KOPT-K1 (cell line): Measurements from ENCODE around the gene FXYD6.

Experiments used
- H3K27ac ChIP-seq: fragments of 200-600 bp; sonication (generic); 2 replicates; pipeline ENCODE4 v1.5.1; 2016; ENCODE audit warnings: antibody characterized with exemption, mild to moderate bottlenecking, low read depth, low read length; ENCODE audit not compliant: poor library complexity, severe bottlenecking
- H3K36me3 ChIP-seq: fragments of 200-600 bp; sonication (generic); 2 replicates; pipeline ENCODE4 v1.5.1; 2017; ENCODE audit warnings: antibody characterized with exemption, mild to moderate bottlenecking, low read length, moderate library complexity; ENCODE audit not compliant: insufficient read depth
- H3K9me3 ChIP-seq: fragments of 200-600 bp; sonication (generic); 2 replicates; pipeline ENCODE4 v1.5.1; 2017; ENCODE audit warnings: antibody characterized with exemption, low read length, mild to moderate bottlenecking; ENCODE audit not compliant: insufficient read depth, poor library complexity, severe bottlenecking

Gene FXYD6

GRCh38 chr11:117905524-117905923 lies 29.1 kb upstream of the FXYD6 start:
- Histone ChIP-seq H3K27ac (no peak overlapping the region), H3K9me3 (no peaks in the 10 kb centered on the region), H3K36me3 (no peaks in the 10 kb centered on the region)

DNA sequence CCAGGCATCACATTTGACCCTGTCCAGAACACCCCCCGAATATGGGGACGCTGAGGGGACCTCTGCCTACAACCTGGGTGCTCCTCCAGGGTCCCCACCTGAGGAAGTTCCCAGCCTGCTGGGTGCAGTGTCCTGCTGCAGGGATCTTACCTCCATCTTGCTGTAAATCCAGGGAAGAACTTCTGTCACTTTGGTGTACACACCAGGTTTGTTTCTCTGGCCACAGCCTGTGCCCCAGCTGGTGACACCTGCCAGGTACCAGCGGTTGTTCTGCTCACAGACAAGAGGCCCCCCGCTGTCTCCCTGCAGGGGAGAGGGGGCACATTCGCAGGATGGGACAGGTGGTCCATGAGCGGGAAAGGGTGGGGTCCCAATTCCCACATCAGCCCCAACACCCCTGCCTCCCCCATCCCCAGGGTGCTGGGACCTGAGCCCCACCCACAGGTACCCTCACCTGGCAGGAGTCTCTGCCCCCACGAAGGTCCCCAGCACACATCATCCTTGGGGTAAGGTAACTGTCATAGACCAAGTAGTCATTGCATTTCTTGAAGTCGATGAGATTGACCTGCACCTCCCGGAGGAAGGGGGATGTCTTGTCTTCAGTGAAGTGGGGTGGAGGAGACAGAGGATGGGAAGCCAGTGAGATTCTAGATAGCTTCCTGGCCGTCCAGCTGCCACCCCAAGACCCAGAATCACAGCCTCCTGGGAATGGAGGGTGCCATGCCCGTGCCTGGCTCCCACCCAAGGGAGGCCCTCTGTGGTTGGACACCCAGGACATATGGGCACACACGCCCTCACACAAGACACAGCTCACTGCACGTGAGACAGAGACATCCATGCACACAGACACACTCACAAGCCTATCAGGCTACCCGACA lies 27.3 kb upstream of the FXYD6 start:
- Histone ChIP-seq H3K27ac (no peak overlapping the region), H3K36me3 (no peaks in the 10 kb centered on the region), H3K9me3 (no peaks in the 10 kb centered on the region)

- no peaks in the 10 kb centered on the region for H3K9me3 ChIP-seq
- no peaks in the 10 kb centered on the region for H3K36me3 ChIP-seq
- H3K27ac ChIP-seq: no peak overlapping the region
These were observed 25.8 kb upstream of the FXYD6 start for GRCh38 chr11:117902001-117902845.

DNA sequence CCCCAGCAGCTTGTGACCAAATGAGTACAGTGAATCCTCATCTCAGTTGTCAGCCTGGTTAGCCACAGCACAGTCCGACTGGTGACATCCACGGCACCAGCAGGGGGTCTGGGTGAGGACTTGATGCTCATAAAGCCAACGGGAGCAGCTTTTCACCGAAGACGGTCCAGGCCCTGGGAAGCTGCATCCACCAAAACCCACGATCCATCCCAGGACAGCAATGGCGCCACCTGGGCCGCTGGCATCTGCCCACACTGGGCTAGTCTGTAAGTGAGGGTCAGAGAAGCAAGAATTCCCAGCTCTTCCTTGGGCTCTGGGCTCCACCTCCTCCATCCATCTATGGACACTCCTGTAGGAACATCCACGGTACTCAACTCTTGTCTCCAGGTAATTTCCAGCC lies 25.1 kb upstream of the FXYD6 start:
- H3K9me3 ChIP-seq: no peaks in the 10 kb centered on the region
- H3K27ac ChIP-seq: no peak overlapping the region
- no peaks in the 10 kb centered on the region for H3K36me3 ChIP-seq

- no peaks in the 10 kb centered on the region for H3K36me3 ChIP-seq
- no peaks in the 10 kb centered on the region for H3K9me3 ChIP-seq
- no peak overlapping the region for H3K27ac ChIP-seq
These were observed 24.4 kb upstream of the FXYD6 start for GRCh38 chr11:117900720-117901440.

DNA sequence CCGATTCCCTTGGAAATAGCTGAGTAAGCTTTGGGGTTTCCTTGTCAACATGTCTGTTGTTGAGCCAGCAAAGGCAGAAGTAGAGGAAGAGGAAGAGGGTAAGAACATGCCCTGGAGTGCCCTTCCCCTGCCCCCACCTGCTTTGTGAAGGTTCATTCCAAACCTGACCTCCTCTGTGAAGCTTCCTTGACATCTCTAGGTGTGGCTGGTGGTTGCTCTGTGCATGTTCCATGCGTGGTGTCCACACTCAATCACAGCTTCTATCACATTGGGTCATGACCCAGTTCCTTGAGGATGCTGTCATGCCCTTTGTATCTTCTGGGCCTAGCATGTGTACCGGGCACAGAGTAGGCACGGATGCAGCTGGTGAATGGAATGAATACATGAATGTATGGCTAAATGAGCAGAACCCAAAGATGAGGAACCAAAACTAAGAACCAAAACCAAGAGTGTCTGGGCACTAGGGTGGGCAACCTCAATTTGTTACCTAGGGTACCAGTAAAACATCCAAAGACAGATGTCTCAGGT lies 23.7 kb upstream of the FXYD6 start:
- no peak overlapping the region for H3K27ac ChIP-seq
- H3K36me3 ChIP-seq: no peaks in the 10 kb centered on the region
- H3K9me3 ChIP-seq: no peaks in the 10 kb centered on the region

GRCh38 chr11:117898059-117898458 lies 21.6 kb upstream of the FXYD6 start:
- Histone ChIP-seq H3K9me3 (no peaks in the 10 kb centered on the region), H3K27ac (no peak overlapping the region)

DNA sequence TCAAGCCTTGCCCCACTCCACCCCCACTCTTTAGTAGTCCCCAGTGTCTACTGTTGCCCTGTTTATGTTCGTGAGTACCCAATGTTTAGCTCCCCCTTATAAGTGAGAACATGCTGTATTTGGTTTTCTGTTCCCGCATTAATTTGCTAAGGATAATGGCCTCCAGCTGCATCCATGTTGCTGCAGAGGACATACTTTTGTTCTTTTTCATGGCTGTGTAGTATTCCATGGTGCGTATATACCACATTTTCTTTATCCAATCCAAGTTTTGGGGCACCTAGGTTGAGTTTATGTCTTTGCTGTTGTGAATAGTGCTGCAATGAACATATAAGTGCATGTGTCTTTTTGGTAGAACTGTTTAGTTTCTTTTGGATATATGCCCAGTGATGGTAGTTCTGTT lies 16.2 kb upstream of the FXYD6 start:
- no peak overlapping the region for H3K27ac ChIP-seq
- H3K36me3 ChIP-seq: no peaks in the 10 kb centered on the region
- H3K9me3 ChIP-seq: peaks cover 4% of the 10 kb centered on the region

More at GRCh38 chr11:117898059-117898458, 21.6 kb upstream of the FXYD6 start:
- H3K36me3 ChIP-seq: no peaks in the 10 kb centered on the region

DNA sequence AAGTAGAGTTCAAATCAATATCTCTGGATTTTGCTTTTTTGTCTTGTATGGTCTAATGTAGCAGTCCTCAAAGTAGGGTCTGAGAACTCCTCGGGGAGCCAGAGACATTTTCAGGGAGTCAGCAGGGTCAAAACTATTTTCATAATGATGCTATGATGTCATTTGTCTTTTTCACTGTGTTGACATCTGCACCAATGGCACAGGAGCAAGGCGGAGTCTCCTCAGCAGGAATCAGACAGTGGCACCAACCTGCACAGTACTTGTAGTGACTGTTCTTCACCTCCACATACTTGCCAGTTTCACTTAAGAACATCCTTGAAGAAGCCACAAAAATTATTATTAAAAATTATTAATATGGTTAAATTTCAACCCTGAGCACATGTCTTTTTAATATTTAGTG lies 14.9 kb upstream of the FXYD6 start:
- no peak overlapping the region for H3K27ac ChIP-seq
- peaks cover 4% of the 10 kb centered on the region for H3K9me3 ChIP-seq
- no peaks in the 10 kb centered on the region for H3K36me3 ChIP-seq

- no peaks in the 10 kb centered on the region for H3K36me3 ChIP-seq
- H3K9me3 ChIP-seq: peaks cover 4% of the 10 kb centered on the region
- H3K27ac ChIP-seq: no peak overlapping the region
These were observed 11.7 kb upstream of the FXYD6 start for GRCh38 chr11:117888139-117888566.

- no peak overlapping the region for H3K27ac ChIP-seq
- H3K9me3 ChIP-seq: peaks cover 4% of the 10 kb centered on the region
- no peaks in the 10 kb centered on the region for H3K36me3 ChIP-seq
These were observed 11.1 kb upstream of the FXYD6 start for GRCh38 chr11:117887431-117888138.

DNA sequence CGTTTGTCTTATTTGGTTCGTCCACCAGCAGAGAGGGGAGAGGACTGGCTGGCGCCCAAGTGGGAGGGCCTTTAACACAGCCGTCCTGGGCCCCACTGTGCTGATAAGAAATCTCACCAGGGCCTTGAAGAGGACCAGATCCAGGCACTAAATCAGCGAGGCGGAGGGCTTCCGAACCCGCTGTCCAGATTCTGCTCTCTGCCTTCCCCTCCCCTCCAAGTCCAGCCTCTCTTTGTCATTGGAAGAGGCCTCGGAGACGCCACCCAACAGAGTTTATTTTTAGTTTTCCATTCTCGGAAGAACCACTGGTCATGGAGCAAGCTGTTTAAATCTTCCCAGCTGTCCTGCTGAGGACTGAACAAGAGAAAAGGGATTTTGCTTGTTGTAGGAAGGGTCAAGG lies 9.3 kb upstream of the FXYD6 start:
- H3K36me3 ChIP-seq: no peaks in the 10 kb centered on the region
- H3K27ac ChIP-seq: no peak overlapping the region
- peaks cover 4% of the 10 kb centered on the region for H3K9me3 ChIP-seq

DNA sequence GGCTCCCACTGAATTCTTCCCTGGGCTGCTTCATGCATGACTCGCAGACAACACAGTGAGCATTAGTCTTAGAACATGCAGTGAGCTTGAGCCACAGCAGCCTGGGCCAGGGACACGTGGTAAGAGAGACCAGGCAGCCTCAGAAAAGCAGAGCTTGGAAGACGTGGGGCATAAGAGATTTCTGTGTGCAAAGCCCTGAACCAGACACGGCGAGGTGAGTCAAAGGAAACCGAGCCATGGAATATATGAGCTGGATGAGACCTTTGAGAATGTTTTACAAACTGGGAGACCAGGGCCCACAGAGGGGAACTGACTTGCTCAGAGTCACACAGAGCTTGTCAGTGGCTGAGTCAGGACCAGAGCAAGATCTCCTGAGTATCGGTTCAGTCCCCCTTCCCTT lies 8.5 kb upstream of the FXYD6 start:
- H3K36me3 ChIP-seq: no peaks in the 10 kb centered on the region
- H3K9me3 ChIP-seq: peaks cover 3% of the 10 kb centered on the region
- H3K27ac ChIP-seq: no peak overlapping the region

DNA sequence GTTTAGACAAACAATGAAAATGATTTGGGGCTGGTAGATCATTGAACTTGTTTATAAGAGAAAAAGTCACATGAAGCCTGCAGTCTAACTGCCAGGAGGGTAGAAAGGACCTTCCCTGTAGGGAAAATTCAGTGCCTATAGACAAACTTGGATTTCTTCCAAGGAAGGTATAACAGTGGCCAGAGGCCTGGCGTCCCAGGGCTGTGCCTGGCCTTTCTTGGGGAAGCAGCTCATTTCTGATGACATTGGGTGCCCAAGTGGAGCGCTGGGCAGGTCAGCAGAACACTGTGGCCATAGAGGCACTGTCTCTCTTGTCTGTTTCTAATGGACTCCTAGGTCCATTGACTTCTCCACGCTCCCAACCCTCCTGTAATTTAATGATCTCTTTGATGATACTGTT lies 6.6 kb upstream of the FXYD6 start:
- Histone ChIP-seq H3K9me3 (no peaks in the 10 kb centered on the region), H3K27ac (no peak overlapping the region), H3K36me3 (no peaks in the 10 kb centered on the region)
